Ramos (cell line): ENCODE measurements around the gene RPL29.
"Not testable (repeated sequence)": the region's sequence is repeated elsewhere in the genome, so short reads cannot be mapped to it uniquely, and the experiment has no call there.

Experiments
- in situ Hi-C: fragments of 300-500 bp; cut with MboI; formaldehyde crosslinking; loops from one replicate; pipeline ENCODE4 v1.14.3; 2022; ENCODE audit warnings: low sequenced_read_pairs; ENCODE audit not compliant: unreplicated experiment

The RPL29 gene

GRCh38 chr3:51995346-51996163 lies at the start of gene RPL29:
Gene RPL29, minus strand, starts transcription at chr3:51995895. Its CDS starts 434 bp downstream, at chr3:51995461.
- in situ Hi-C loops, result no loop called here

DNA sequence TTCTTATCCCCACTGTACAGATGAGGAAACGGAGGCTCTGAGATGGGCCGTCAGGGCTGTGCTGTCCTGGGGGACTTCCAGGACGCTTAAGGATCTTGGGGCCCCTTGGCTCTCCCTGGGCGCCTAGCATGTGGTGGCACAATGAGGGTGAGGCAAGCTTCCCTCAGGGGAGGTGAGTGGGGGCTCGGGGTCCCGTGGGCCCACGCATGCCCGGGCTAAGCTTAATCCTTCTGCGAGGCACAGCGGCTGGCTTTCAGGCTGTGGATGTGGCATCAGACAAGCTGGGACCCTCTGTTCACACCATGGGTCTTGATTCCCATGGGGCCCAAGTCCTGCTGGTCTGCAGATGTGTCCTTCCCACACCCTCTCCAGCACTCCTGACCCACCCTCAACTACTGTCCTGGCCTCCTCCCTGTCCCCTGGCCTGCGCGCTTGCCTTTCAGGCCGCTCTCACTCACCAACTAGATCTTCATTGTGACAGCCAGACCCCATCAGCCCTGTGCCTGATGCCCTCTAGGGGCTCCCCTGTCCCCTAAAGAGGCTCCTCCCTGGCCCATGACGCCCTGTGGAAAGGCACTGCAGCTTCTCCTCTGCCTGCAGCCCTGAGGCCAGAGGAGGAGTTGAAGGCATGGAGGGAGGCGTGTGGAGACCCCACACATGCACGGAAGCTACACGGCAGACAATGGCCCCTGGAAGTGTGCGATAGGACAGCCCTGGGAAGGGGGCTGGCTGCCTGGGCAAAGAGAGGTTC lies 49.3 kb upstream of the RPL29 start:
- in situ Hi-C loops, result no loop called here

- in situ Hi-C loops, result no loop called here
Observed at GRCh38 chr3:52043750-52044149, 48.1 kb upstream of the RPL29 start.

GRCh38 chr3:52043039-52043438 lies 47.3 kb upstream of the RPL29 start:
- in situ Hi-C loops, result not testable (repeated sequence)

GRCh38 chr3:52041118-52041731 lies 45.5 kb upstream of the RPL29 start:
- in situ Hi-C loops, result no loop called here

GRCh38 chr3:52040600-52040999 lies 44.9 kb upstream of the RPL29 start:
- in situ Hi-C loops, result no loop called here

DNA sequence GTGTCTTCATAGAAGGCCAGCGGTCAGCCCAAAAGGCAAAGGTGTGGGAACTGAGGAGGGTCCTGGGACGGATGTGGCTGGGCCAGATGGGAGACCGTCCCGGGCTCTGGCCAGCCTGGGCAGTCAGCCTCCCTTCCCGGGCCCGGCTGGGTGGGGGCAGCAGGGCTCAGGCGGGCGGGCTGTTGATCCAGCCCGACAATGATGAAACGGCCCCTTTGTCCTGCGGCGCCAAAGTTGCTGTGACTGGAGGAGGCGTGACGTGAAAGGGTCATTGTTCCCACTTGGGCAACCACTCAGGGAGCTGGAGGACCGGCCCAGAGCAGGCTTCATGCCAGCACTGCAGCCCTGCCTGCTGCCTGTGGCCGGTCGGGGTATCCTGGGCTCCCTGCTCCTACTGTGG lies 44.2 kb upstream of the RPL29 start:
- in situ Hi-C loops, result no loop called here

GRCh38 chr3:52039426-52039825 lies 43.7 kb upstream of the RPL29 start:
- in situ Hi-C loops, result no loop called here

GRCh38 chr3:52038227-52038626 lies 42.5 kb upstream of the RPL29 start:
- in situ Hi-C loops, result no loop called here

- in situ Hi-C loops, result no loop called here
Observed at GRCh38 chr3:52037291-52037690, 41.6 kb upstream of the RPL29 start.

DNA sequence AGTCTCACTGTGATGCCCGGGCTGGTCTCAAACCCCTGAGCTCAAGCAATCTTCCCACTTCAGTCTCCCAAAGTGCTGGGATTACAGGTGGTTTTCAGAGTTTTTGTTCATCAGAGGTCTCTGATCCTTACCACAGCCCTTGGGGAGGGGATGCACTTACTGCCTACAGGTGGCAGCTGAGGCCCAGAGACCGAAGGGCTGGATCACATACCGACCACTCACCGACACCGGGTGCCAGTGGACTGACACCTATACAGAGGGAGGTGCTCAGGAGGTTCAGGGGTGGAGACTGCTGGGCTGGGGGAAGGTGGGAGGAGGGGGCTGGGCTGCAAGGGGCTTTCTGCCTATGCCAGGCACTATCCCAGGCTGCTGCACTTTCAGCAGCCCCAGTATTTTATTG lies 41.1 kb upstream of the RPL29 start:
- in situ Hi-C loops, result no loop called here

DNA sequence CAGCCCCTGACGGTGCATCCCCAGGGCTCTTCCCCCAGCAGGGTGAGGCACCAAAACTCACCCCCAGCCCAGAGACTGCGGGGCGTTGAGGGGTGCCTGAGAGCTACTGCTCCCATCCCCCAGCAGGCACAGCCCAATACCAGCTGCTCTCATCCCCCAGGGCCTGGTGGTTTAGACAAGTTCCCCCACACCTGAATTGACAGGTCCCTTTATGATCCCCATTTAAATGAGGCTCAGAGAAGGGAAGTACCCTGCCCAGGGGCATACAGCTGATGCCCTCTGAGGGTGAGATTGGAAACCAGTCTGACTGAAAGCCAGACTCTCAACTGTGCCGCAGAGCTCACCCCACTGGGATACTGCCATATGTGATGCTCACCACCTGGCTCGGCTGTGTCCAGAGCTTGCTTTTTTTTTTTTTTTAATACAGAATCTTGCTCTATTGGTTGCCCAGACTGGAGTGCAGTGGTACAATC lies 40.6 kb upstream of the RPL29 start:
- in situ Hi-C loops, result no loop called here

DNA sequence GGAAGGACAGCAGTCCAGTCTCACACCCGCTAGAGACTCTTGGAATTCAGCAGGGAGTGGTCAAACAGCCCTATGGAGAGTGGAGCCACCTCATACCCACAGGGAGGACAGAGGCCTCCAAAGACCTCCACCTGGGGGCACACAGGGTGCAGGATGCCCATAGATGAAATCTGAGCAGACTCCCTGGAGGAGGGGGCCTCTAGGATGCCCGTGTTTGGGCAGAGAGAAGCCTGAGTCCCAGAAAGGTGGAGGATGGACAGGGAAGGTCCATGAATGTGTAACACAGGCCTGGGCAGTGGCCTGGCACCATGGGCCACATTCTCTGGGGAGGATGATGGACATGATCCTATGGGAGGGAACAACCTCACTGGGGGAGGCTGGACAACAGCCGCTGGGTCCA lies 39.0 kb upstream of the RPL29 start:
- in situ Hi-C loops, result no loop called here

- in situ Hi-C loops, result no loop called here
Observed at GRCh38 chr3:52034212-52034611, 38.5 kb upstream of the RPL29 start.

GRCh38 chr3:52033748-52034147 lies 38.1 kb upstream of the RPL29 start:
- in situ Hi-C loops, result not testable (repeated sequence)

- in situ Hi-C loops, result no loop called here
Observed at GRCh38 chr3:52032702-52033408, 37.2 kb upstream of the RPL29 start.

- in situ Hi-C loops, result no loop called here
Observed at GRCh38 chr3:52031896-52032295, 36.2 kb upstream of the RPL29 start.

DNA sequence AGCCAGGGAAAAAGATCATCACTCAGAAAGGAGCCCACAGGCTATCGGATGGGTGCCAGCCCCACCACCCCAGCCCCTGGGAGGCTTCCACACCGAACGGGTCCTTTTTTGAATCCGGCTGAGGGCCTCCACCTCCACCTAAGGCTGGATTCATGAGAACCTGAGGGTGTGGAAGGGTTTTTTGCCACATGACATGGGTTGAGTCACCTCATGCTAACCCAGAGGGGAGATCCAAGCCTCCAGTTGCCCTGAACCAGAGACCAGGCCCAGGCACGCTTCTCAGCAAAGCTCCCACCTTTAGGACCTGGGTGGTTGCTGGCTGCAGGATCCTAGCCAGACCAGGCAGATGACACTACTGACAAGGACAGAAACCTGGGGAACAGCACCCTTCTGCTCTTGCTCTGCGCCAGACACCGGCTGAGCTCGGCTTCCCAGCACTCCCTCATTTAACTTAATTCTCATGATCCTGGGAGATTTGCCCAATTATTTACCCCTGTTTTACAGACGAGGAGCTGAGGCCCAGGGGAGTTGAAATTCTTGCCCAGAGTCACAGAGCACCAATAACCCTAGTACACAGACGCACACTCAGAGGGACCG lies 35.1 kb upstream of the RPL29 start:
- in situ Hi-C loops, result no loop called here

DNA sequence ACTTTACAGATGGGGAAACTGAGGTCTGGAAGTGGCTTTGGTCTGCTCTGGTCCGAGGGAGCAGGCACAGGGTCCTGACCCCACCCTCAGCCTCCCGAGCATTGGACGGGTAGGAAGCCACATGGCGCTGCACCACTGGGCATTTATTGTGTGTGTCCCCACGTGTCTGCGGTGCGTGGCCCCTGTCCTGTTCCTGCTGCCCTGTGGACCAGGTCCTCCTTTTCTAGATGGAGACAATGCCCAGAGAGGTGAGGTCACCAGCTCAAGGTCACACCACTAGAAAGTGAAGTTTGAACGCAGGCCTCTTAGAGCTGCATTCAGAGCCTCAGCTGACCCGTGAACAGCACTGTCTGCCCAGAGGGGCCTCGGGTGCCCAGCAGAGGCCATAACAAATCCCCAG lies 33.8 kb upstream of the RPL29 start:
- in situ Hi-C loops, result no loop called here

- in situ Hi-C loops, result no loop called here
Observed at GRCh38 chr3:52029053-52029452, 33.4 kb upstream of the RPL29 start.
